ENCODE data around the gene PCDH17. TPM values are rescaled to one million over a fixed set of nuclear protein-coding genes. Genes with fewer than 3 reads are reported as not detected.

PCDH17 gene
- total and polyA plus RNA-seq, 2 of the 8 experiments (the other 6 are each of a cell fraction or from before 2014, with no cell fraction given): 0.20 to 0.60 TPM

- Histone ChIP-seq H3K27me3 (replicated peaks in 1 of 4; ENCODE audit: control insufficient read depth in 3 of 4, extremely low read depth in 1 of 4, insufficient read depth in 3 of 4, low read length in 3 of 4) (no peaks in the 10 kb centered on the region), H2BK120ac (replicated peaks; ENCODE audit: low read depth, low read length) (no peak overlapping the region), H3K14ac (ENCODE audit: insufficient read length) (no peak overlapping the region), H3K23ac (ENCODE audit: insufficient read length) (no peak overlapping the region), H3K18ac (ENCODE audit: extremely low read depth, low read length) (no peak overlapping the region), H3K56ac (replicated peaks; ENCODE audit: insufficient read length, low read depth, low read length) (no peak overlapping the region), H3K79me1 (ENCODE audit: low read depth, low read length) (no peaks in the 10 kb centered on the region), H4K5ac (ENCODE audit: insufficient read length, low read depth, low read length) (no peak overlapping the region), H2BK20ac (ENCODE audit: low read length) (no peak overlapping the region), H3K23me2 (ENCODE audit: low read depth, low read length) (no peaks in the 10 kb centered on the region), H3K4me3 (ENCODE audit: extremely low read depth in 1 of 4, insufficient read depth in 2 of 4, low read depth in 3 of 4, low read length in 4 of 4) (no peak overlapping the region), H4K8ac (ENCODE audit: extremely low read depth, insufficient read depth, low read length) (no peak overlapping the region), H2AK5ac (ENCODE audit: low read depth, low read length) (no peak overlapping the region), H3K27ac (ENCODE audit: low read depth, low read length) (no peak overlapping the region), H3K9me3 (ENCODE audit: insufficient read depth in 2 of 2, low read depth in 1 of 2, low read length in 1 of 2) (no peaks in the 10 kb centered on the region), H3K9ac (replicated peaks in 1 of 4; ENCODE audit: extremely low read depth in 1 of 4, low read depth in 3 of 4, low read length in 3 of 4) (no peak overlapping the region), H2BK5ac (ENCODE audit: low read depth, low read length) (no peak overlapping the region), H2AFZ (ENCODE audit: low read length) (no peak overlapping the region), H3K4me2 (ENCODE audit: insufficient read depth in 1 of 2, low read depth in 2 of 2, low read length in 2 of 2) (no peak overlapping the region), H4K20me1 (replicated peaks in 1 of 2; ENCODE audit: control insufficient read depth in 1 of 2, insufficient read depth in 2 of 2, low read length in 2 of 2) (no peaks in the 10 kb centered on the region), H4K91ac (replicated peaks; ENCODE audit: insufficient read length, low read length) (no peak overlapping the region), H2BK12ac (ENCODE audit: low read depth, low read length) (no peak overlapping the region), H3K4me1 (replicated peaks in 1 of 4; ENCODE audit: control insufficient read depth in 3 of 4, insufficient read depth in 4 of 4, low read length in 3 of 4) (no peaks in the 10 kb centered on the region; a peak in 1 of 7 replicates), H3K79me2 (ENCODE audit: control insufficient read depth in 1 of 2, insufficient read depth in 2 of 2, low read length in 2 of 2) (no peaks in the 10 kb centered on the region), H3K4ac (replicated peaks; ENCODE audit: insufficient read length, low read depth, low read length) (no peak overlapping the region), H3K36me3 (ENCODE audit: control insufficient read depth in 2 of 4, insufficient read depth in 4 of 4, low read length in 3 of 4) (no peaks in the 10 kb centered on the region), H2BK15ac (ENCODE audit: low read length) (no peak overlapping the region)
- ChIA-PET CTCF (ENCODE audit: partially characterized antibody) (no interaction called here), POLR2A (ENCODE audit: partially characterized antibody) (no interaction called here)
- no peak for FAIRE-seq
- DNase-seq (ENCODE audit: low read depth in 1 of 2, low spot score in 2 of 2): no peak
- peak; percentile 6; the same call in 1 of the 2 replicates for TF ChIP-seq CEBPB (IDR thresholded peaks at IDR 0.05; ENCODE audit: low read depth, low read length)
- no peak for TF ChIP-seq CBX5 (IDR thresholded peaks at IDR 0.05; ENCODE audit: low read depth, low read length)
- 78% methylated on average over 1 of the region's 1 CpG; no CpG with 5 or more reads in 1 of the 2 experiments for WGBS, 2 experiments (ENCODE audit: extremely low coverage in 1 of 2, insufficient coverage in 1 of 2, insufficient read length in 1 of 2, insufficient replicate concordance in 2 of 2, low coverage in 1 of 2, low lambda C conversion rate in 2 of 2, missing lambda C conversion rate in 1 of 2)
Measured at GRCh38 chr13:57680609-57681008, 49.1 kb downstream of the PCDH17 start.

Data from H1 (cell line).